OCI-LY1 (cell line): Measurements from ENCODE around the gene PALS2.

ENCODE experiments used
- H2AFZ ChIP-seq: fragments of 200-600 bp; sonication (generic), shearing (Covaris generic); 2 replicates; pipeline ENCODE4 v1.6.0; 2014; ENCODE audit warnings: antibody characterized with exemption, mild to moderate bottlenecking, low read length
- H3F3A ChIP-seq: fragments of 200-600 bp; sonication (generic), shearing (Covaris generic); 2 replicates; pipeline ENCODE4 v1.6.0; 2014; ENCODE audit warnings: mild to moderate bottlenecking, antibody characterized with exemption, low read length, moderate library complexity; ENCODE audit not compliant: insufficient read depth
- H3K27ac ChIP-seq: fragments of 200-600 bp; sonication (generic); 2 replicates; pipeline ENCODE4 v1.5.1; 2014; ENCODE audit warnings: low read length, mixed run types, mild to moderate bottlenecking, low read depth; ENCODE audit not compliant: poor library complexity, severe bottlenecking
- H3K27me3 ChIP-seq: fragments of 200-600 bp; sonication (generic); 2 replicates; pipeline ENCODE4 v1.6.0; 2014; ENCODE audit warnings: antibody characterized with exemption, mild to moderate bottlenecking, low read length, moderate library complexity; ENCODE audit not compliant: insufficient read depth
- H3K36me3 ChIP-seq: fragments of 200-600 bp; sonication (generic); 2 replicates; pipeline ENCODE4 v1.6.1; 2014; ENCODE audit warnings: mild to moderate bottlenecking, antibody characterized with exemption, low read length, moderate library complexity, mixed read lengths; ENCODE audit not compliant: insufficient read depth
- H3K4me1 ChIP-seq: fragments of 200-600 bp; sonication (generic); 2 replicates; pipeline ENCODE4 v1.5.1; 2014; ENCODE audit warnings: mild to moderate bottlenecking, low read length, moderate library complexity; ENCODE audit not compliant: insufficient read depth, severe bottlenecking
- H3K4me2 ChIP-seq: fragments of 200-600 bp; sonication (generic), shearing (Covaris generic); 2 replicates; pipeline ENCODE4 v1.6.1; 2014; ENCODE audit warnings: low read length
- H3K4me3 ChIP-seq: fragments of 200-600 bp; sonication (generic); 2 replicates; pipeline ENCODE4 v1.5.1; 2014; ENCODE audit warnings: low read length, low read depth, mild to moderate bottlenecking, mixed read lengths; ENCODE audit not compliant: poor library complexity, severe bottlenecking
- H3K79me2 ChIP-seq: fragments of 200-600 bp; shearing (Covaris generic); 2 replicates; pipeline ENCODE4 v1.6.1; 2016; ENCODE audit warnings: mixed run types, low read length, mixed read lengths; ENCODE audit not compliant: insufficient read depth
- H3K9ac ChIP-seq: fragments of 200-600 bp; sonication (generic), shearing (Covaris generic); 2 replicates; pipeline ENCODE4 v1.6.1; 2014; ENCODE audit warnings: mild to moderate bottlenecking, low read length, mixed read lengths
- H3K9me2 ChIP-seq: fragments of 200-600 bp; sonication (generic), shearing (Covaris generic); 2 replicates; pipeline ENCODE4 v1.6.1; 2014; ENCODE audit warnings: low read depth, mild to moderate bottlenecking, low read length, mixed read lengths
- H3K9me3 ChIP-seq: fragments of 200-600 bp; shearing (Covaris generic); 2 replicates; pipeline ENCODE4 v1.6.1; 2014; ENCODE audit warnings: low read length, mixed read lengths
- H4K20me1 ChIP-seq: fragments of 200-600 bp; sonication (generic), shearing (Covaris generic); 2 replicates; pipeline ENCODE4 v1.6.0; 2016; ENCODE audit warnings: mild to moderate bottlenecking, low read length; ENCODE audit not compliant: insufficient read depth
- CTCF ChIP-seq: fragments of 200-600 bp; sonication (generic), shearing (Covaris generic); IDR thresholded peaks from 2 replicates; pipeline ENCODE4 v1.5.1; 2017; ENCODE audit warnings: mild to moderate bottlenecking, antibody characterized with exemption, low read length, moderate library complexity, mixed read lengths
- EZH2 ChIP-seq: fragments of 200-600 bp; sonication (generic), shearing (Covaris generic); IDR thresholded peaks from 2 replicates; pipeline ENCODE4 v1.8.0; 2017; ENCODE audit warnings: borderline replicate concordance, mixed run types, mild to moderate bottlenecking, antibody characterized with exemption, low read length, moderate library complexity, mixed read lengths

PALS2 gene

GRCh38 chr7:24560772-24561171 lies 12.5 kb upstream of the PALS2 start:
- no peak for TF ChIP-seq CTCF
- no peak for TF ChIP-seq EZH2
- Histone ChIP-seq H3K27me3 (no peaks in the 10 kb centered on the region), H3F3A (no peaks in the 10 kb centered on the region), H3K9ac (no peak overlapping the region), H3K9me3 (no peaks in the 10 kb centered on the region), H4K20me1 (no peaks in the 10 kb centered on the region), H3K4me2 (no peak overlapping the region), H3K9me2 (no peaks in the 10 kb centered on the region), H2AFZ (no peak overlapping the region), H3K4me1 (no peaks in the 10 kb centered on the region), H3K4me3 (no peak overlapping the region), H3K79me2 (no peaks in the 10 kb centered on the region), H3K36me3 (no peaks in the 10 kb centered on the region), H3K27ac (no peak overlapping the region)

GRCh38 chr7:24566274-24566673 lies 7.0 kb upstream of the PALS2 start:
- Histone ChIP-seq H3K9ac (no peak overlapping the region), H3K4me2 (no peak overlapping the region), H3K79me2 (no peaks in the 10 kb centered on the region), H3F3A (no peaks in the 10 kb centered on the region), H3K27me3 (no peaks in the 10 kb centered on the region), H3K4me3 (no peak overlapping the region), H2AFZ (no peak overlapping the region), H4K20me1 (no peaks in the 10 kb centered on the region), H3K9me2 (no peaks in the 10 kb centered on the region), H3K36me3 (no peaks in the 10 kb centered on the region), H3K4me1 (no peaks in the 10 kb centered on the region), H3K27ac (no peak overlapping the region), H3K9me3 (no peaks in the 10 kb centered on the region)
- TF ChIP-seq EZH2 (no peak), CTCF (no peak)

GRCh38 chr7:24570983-24571382 lies 2.3 kb upstream of the PALS2 start:
- H3K4me2 ChIP-seq, result no peak overlapping the region
- peaks cover 17% of the 10 kb centered on the region for H3K79me2 ChIP-seq
- 0 out of 2 replicates have a peak, but pooled peaks cover 6% of the 10 kb centered on the region for H3F3A ChIP-seq
- H3K27me3 ChIP-seq, result no peaks in the 10 kb centered on the region; the same call in 1 of the 2 replicates
- H2AFZ ChIP-seq, result no peak overlapping the region
- no peaks in the 10 kb centered on the region for H3K9me3 ChIP-seq
- H3K9me2 ChIP-seq, result no peaks in the 10 kb centered on the region
- H4K20me1 ChIP-seq, result 0 out of 2 replicates have a peak, but pooled peaks cover 6% of the 10 kb centered on the region
- no peak overlapping the region for H3K9ac ChIP-seq
- TF ChIP-seq CTCF (no peak), EZH2 (no peak)
- no peak overlapping the region for H3K27ac ChIP-seq
- no peak overlapping the region for H3K4me3 ChIP-seq
- peaks cover 26% of the 10 kb centered on the region for H3K4me1 ChIP-seq
- no peaks in the 10 kb centered on the region; the same call in 1 of the 2 replicates for H3K36me3 ChIP-seq
